Hepatic stellate cell (primary cell): Measurements from ENCODE around the gene ZSCAN31.
"Not testable (repeated sequence)": the region's sequence is repeated elsewhere in the genome, so short reads cannot be mapped to it uniquely, and the experiment has no call there.

Experiments
- DNase-seq: peaks from one replicate; pipeline ENCODE4 v3.0.0; 2011; ENCODE audit warnings: low spot score

ZSCAN31 gene

GRCh38 chr6:28317866-28318265 is 18.1 kb downstream of the ZSCAN31 start:
- DNase-seq = not testable (repeated sequence)

GRCh38 chr6:28315628-28316027 is 20.3 kb downstream of the ZSCAN31 start:
- peak; percentile 12 for DNase-seq

- no peak for DNase-seq
Observed at GRCh38 chr6:28312939-28313338, 23.0 kb downstream of the ZSCAN31 start.

- no peak for DNase-seq
Observed at GRCh38 chr6:28311139-28311823, 24.7 kb downstream of the ZSCAN31 start.

GRCh38 chr6:28306363-28306762 is 29.6 kb downstream of the ZSCAN31 start:
- not testable (repeated sequence) for DNase-seq

GRCh38 chr6:28303570-28303969 is 32.4 kb downstream of the ZSCAN31 start:
- no peak for DNase-seq

- DNase-seq = no peak
Observed at GRCh38 chr6:28296520-28297060, 39.4 kb downstream of the ZSCAN31 start.

- DNase-seq = no peak
Observed at GRCh38 chr6:28295326-28295725, 40.6 kb downstream of the ZSCAN31 start.

- no peak for DNase-seq
Observed at GRCh38 chr6:28291573-28291972, 44.4 kb downstream of the ZSCAN31 start.

- DNase-seq = no peak
Observed at GRCh38 chr6:28282926-28283325, 53.0 kb downstream of the ZSCAN31 start.

GRCh38 chr6:28281288-28282064 is 54.5 kb downstream of the ZSCAN31 start, which contains the start of gene PGBD1:
Gene PGBD1, plus strand, starts transcription at chr6:28281572. Its CDS starts 2,242 bp downstream, at chr6:28283814.
- DNase-seq = peak; percentile 61

- DNase-seq = no peak
Observed at GRCh38 chr6:28280595-28281287, 55.2 kb downstream of the ZSCAN31 start.

- no peak for DNase-seq
Observed at GRCh38 chr6:28277746-28278145, 58.2 kb downstream of the ZSCAN31 start.

- DNase-seq = no peak
Observed at GRCh38 chr6:28274888-28275287, 61.1 kb downstream of the ZSCAN31 start.
